ENCODE results near the gene GIT2.
"Not testable (repeated sequence)": the region's sequence is repeated elsewhere in the genome, so short reads cannot be mapped to it uniquely, and the experiment has no call there.

Gene GIT2

GRCh38 chr12:109900752-109901580 is 95.2 kb downstream of the GIT2 start:
- TF ChIP-seq, protein P1, sequence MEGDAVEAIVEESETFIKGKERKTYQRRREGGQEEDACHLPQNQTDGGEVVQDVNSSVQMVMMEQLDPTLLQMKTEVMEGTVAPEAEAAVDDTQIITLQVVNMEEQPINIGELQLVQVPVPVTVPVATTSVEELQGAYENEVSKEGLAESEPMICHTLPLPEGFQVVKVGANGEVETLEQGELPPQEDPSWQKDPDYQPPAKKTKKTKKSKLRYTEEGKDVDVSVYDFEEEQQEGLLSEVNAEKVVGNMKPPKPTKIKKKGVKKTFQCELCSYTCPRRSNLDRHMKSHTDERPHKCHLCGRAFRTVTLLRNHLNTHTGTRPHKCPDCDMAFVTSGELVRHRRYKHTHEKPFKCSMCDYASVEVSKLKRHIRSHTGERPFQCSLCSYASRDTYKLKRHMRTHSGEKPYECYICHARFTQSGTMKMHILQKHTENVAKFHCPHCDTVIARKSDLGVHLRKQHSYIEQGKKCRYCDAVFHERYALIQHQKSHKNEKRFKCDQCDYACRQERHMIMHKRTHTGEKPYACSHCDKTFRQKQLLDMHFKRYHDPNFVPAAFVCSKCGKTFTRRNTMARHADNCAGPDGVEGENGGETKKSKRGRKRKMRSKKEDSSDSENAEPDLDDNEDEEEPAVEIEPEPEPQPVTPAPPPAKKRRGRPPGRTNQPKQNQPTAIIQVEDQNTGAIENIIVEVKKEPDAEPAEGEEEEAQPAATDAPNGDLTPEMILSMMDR (IDR thresholded peaks at IDR 0.05; ENCODE audit: insufficient read depth, low read length, poor library complexity, severe bottlenecking), result no peak
- DNase-seq (ENCODE audit: extremely low read depth, insufficient read length), result no peak
- H3K27me3 ChIP-seq (replicated peaks; ENCODE audit: control insufficient read depth, insufficient read depth, low read length), result no peaks in the 10 kb centered on the region
- H3K4me3 ChIP-seq (replicated peaks; ENCODE audit: low read depth, low read length), result peak overlapping the region; percentile 76
- peaks cover 8% of the 10 kb centered on the region for H3K36me3 ChIP-seq (ENCODE audit: control insufficient read depth, insufficient read depth, low read length)

GRCh38 chr12:109899783-109900751 is 96.1 kb downstream of the GIT2 start, which contains the start of gene TCHP:
TSS of gene TCHP (plus strand) at chr12:109900274. CDS start at chr12:109903027, 2,753 bp downstream.
- TF ChIP-seq, protein P1 (IDR thresholded peaks at IDR 0.05; ENCODE audit: insufficient read depth, low read length, poor library complexity, severe bottlenecking), result peak; percentile 44
- Histone ChIP-seq H3K27me3 (replicated peaks; ENCODE audit: control insufficient read depth, insufficient read depth, low read length) (no peaks in the 10 kb centered on the region), H3K36me3 (ENCODE audit: control insufficient read depth, insufficient read depth, low read length) (peaks cover 7% of the 10 kb centered on the region), H3K4me3 (replicated peaks; ENCODE audit: low read depth, low read length) (peak within 1 kb of the TSS; percentile 76)
- DNase-seq (ENCODE audit: extremely low read depth, insufficient read length), result peak; percentile 84

- H3K27me3 ChIP-seq (replicated peaks; ENCODE audit: control insufficient read depth, insufficient read depth, low read length), result not testable (repeated sequence)
- peak overlapping the region; percentile 76 for H3K4me3 ChIP-seq (replicated peaks; ENCODE audit: low read depth, low read length)
Measured at GRCh38 chr12:109899345-109899744, 96.8 kb downstream of the GIT2 start.

DNA sequence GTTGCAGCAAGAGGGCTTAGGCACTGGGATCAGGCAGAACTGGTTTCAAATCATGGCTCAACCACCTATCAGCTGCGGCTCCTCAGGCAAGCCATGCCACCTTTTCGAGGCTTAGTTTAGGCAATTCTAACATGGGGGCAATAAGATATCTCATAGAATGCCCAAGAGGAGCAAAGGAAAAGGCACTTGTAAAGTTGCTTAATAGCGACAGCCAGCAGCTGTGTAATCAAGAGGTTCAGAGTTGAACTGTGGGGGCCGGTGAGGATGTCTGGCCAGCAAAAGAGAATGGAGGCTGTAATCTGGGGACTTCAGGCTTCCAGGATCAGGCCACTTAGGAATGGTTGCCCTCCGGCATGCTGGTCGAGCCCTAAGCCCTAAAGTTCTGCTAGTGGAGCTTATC is 99.1 kb downstream of the GIT2 start:
- TF ChIP-seq, protein P1 (IDR thresholded peaks at IDR 0.05; ENCODE audit: insufficient read depth, low read length, poor library complexity, severe bottlenecking), result no peak
- no peak for DNase-seq (ENCODE audit: extremely low read depth, insufficient read length)
- Histone ChIP-seq H3K4me3 (replicated peaks; ENCODE audit: low read depth, low read length) (no peak overlapping the region), H3K36me3 (ENCODE audit: control insufficient read depth, insufficient read depth, low read length) (no peaks in the 10 kb centered on the region), H3K27me3 (replicated peaks; ENCODE audit: control insufficient read depth, insufficient read depth, low read length) (no peaks in the 10 kb centered on the region)

More at GRCh38 chr12:109899345-109899744, 96.8 kb downstream of the GIT2 start:
- DNase-seq (ENCODE audit: extremely low read depth, insufficient read length); H3K36me3 ChIP-seq (ENCODE audit: control insufficient read depth, insufficient read depth, low read length): not testable (repeated sequence)

- Histone ChIP-seq H3K36me3 (ENCODE audit: control insufficient read depth, insufficient read depth, low read length) (no peaks in the 10 kb centered on the region), H3K27me3 (replicated peaks; ENCODE audit: control insufficient read depth, insufficient read depth, low read length) (no peaks in the 10 kb centered on the region), H3K4me3 (replicated peaks; ENCODE audit: low read depth, low read length) (no peak overlapping the region)
- DNase-seq (ENCODE audit: extremely low read depth, insufficient read length), result no peak
- TF ChIP-seq, protein P1 (IDR thresholded peaks at IDR 0.05; ENCODE audit: insufficient read depth, low read length, poor library complexity, severe bottlenecking), result no peak
Measured at GRCh38 chr12:109896188-109896587, 100.0 kb downstream of the GIT2 start.

DNA sequence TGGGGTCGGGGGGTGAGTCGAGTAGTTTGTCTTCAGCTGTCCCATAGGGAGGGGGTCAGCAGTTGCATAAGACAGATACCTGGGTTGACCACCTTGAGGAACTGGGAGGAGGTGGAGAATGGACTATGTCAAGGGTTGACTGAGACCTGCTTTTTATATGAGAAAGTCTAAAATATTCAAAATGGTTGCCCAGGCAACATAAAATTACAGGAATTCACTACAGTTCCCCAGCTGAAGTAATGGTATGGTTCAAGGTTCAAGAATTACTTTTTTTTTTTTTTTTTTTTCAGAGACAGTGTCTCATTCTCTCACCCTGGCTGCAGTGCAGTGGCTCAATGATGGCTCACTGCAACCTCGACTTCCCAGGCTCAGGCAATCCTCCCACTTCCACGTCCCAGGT is 101.2 kb downstream of the GIT2 start:
- TF ChIP-seq, protein P1 (IDR thresholded peaks at IDR 0.05; ENCODE audit: insufficient read depth, low read length, poor library complexity, severe bottlenecking), result no peak
- DNase-seq (ENCODE audit: extremely low read depth, insufficient read length), result no peak
- no peak overlapping the region for H3K4me3 ChIP-seq (replicated peaks; ENCODE audit: low read depth, low read length)
- no peaks in the 10 kb centered on the region for H3K36me3 ChIP-seq (ENCODE audit: control insufficient read depth, insufficient read depth, low read length)
- H3K27me3 ChIP-seq (replicated peaks; ENCODE audit: control insufficient read depth, insufficient read depth, low read length), result no peaks in the 10 kb centered on the region

All from GM06990 (cell line).